ENCODE measurements around the gene REG3A. TPM values are rescaled to one million over a fixed set of nuclear protein-coding genes. Genes with fewer than 3 reads are reported as not detected.

Gene REG3A
- polyA plus RNA-seq (2014; cell fraction: cytosol; rRNA removed), result not detected in 2 replicates
- polyA plus RNA-seq (2014; cell fraction: nucleus; rRNA removed), result not detected in 2 replicates

- DNase-seq (ENCODE audit: low spot score), result no peak
These were observed at the start of gene REG3A for GRCh38 chr2:79159653-79160052. TSS of gene REG3A (minus strand) at chr2:79159753. CDS start at chr2:79159405, 348 bp downstream.

- DNase-seq (ENCODE audit: low spot score), result no peak
These were observed 41.2 kb upstream of the REG3A start for GRCh38 chr2:79200762-79201161.

- no peak for DNase-seq (ENCODE audit: low spot score)
These were observed 32.3 kb upstream of the REG3A start for GRCh38 chr2:79191816-79192215.

- no peak for DNase-seq (ENCODE audit: low spot score)
These were observed 31.5 kb upstream of the REG3A start for GRCh38 chr2:79191081-79191480.

GRCh38 chr2:79189465-79189864, 29.9 kb upstream of the REG3A start:
- DNase-seq (ENCODE audit: low spot score), result no peak

GRCh38 chr2:79181617-79182016, 22.1 kb upstream of the REG3A start:
- DNase-seq (ENCODE audit: low spot score), result no peak

- no peak for DNase-seq (ENCODE audit: low spot score)
These were observed 20.5 kb upstream of the REG3A start for GRCh38 chr2:79180092-79180491.

GRCh38 chr2:79179036-79179435, 19.5 kb upstream of the REG3A start:
- peak; percentile 27 for DNase-seq (ENCODE audit: low spot score)

GRCh38 chr2:79178076-79178674, 18.6 kb upstream of the REG3A start:
- DNase-seq (ENCODE audit: low spot score), result peak; percentile 23

- no peak for DNase-seq (ENCODE audit: low spot score)
These were observed 11.9 kb upstream of the REG3A start for GRCh38 chr2:79171348-79171958.

GRCh38 chr2:79162801-79163200, 3.2 kb upstream of the REG3A start:
- no peak for DNase-seq (ENCODE audit: low spot score)

- DNase-seq (ENCODE audit: low spot score), result no peak
These were observed 2.6 kb upstream of the REG3A start for GRCh38 chr2:79162132-79162531.

- no peak for DNase-seq (ENCODE audit: low spot score)
These were observed 523 bp downstream of the REG3A start for GRCh38 chr2:79159030-79159429.

- no peak for DNase-seq (ENCODE audit: low spot score)
These were observed 3.6 kb downstream of the REG3A start for GRCh38 chr2:79155826-79156476.

- DNase-seq (ENCODE audit: low spot score), result no peak
These were observed 20.1 kb downstream of the REG3A start for GRCh38 chr2:79139423-79139822.

- DNase-seq (ENCODE audit: low spot score), result no peak
These were observed 21.2 kb downstream of the REG3A start for GRCh38 chr2:79138385-79138784.

GRCh38 chr2:79131687-79132086, 27.9 kb downstream of the REG3A start:
- no peak for DNase-seq (ENCODE audit: low spot score)

- no peak for DNase-seq (ENCODE audit: low spot score)
These were observed 29.7 kb downstream of the REG3A start for GRCh38 chr2:79129804-79130203.

- DNase-seq (ENCODE audit: low spot score), result no peak
These were observed 30.3 kb downstream of the REG3A start for GRCh38 chr2:79129260-79129659.

GRCh38 chr2:79128406-79128805, 31.1 kb downstream of the REG3A start:
- no peak for DNase-seq (ENCODE audit: low spot score)

- no peak for DNase-seq (ENCODE audit: low spot score)
These were observed 33.9 kb downstream of the REG3A start for GRCh38 chr2:79125721-79125985.

- no peak for DNase-seq (ENCODE audit: low spot score)
These were observed 34.4 kb downstream of the REG3A start for GRCh38 chr2:79124907-79125720.
